ENCODE data around the gene AFAP1L1. TPM values are rescaled to one million over a fixed set of nuclear protein-coding genes. Genes with fewer than 3 reads are reported as not detected.

Gene AFAP1L1
- total and polyA plus RNA-seq, 9 of the 15 experiments (the other 6 are each of a cell fraction or from before 2014, with no cell fraction given), result 0.01 to 0.12 (median 0.03) TPM; not detected in 4

GRCh38 chr5:149345147-149345891, 73.7 kb downstream of the AFAP1L1 start, which contains the start of gene GRPEL2 (continued):
- TF ChIP-seq, protein P1, sequence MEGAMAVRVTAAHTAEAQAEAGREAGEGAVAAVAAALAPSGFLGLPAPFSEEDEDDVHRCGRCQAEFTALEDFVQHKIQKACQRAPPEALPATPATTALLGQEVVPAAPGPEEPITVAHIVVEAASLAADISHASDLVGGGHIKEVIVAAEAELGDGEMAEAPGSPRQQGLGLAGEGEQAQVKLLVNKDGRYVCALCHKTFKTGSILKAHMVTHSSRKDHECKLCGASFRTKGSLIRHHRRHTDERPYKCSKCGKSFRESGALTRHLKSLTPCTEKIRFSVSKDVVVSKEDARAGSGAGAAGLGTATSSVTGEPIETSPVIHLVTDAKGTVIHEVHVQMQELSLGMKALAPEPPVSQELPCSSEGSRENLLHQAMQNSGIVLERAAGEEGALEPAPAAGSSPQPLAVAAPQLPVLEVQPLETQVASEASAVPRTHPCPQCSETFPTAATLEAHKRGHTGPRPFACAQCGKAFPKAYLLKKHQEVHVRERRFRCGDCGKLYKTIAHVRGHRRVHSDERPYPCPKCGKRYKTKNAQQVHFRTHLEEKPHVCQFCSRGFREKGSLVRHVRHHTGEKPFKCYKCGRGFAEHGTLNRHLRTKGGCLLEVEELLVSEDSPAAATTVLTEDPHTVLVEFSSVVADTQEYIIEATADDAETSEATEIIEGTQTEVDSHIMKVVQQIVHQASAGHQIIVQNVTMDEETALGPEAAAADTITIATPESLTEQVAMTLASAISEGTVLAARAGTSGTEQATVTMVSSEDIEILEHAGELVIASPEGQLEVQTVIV (CRISPR knock-in tag; IDR thresholded peaks at IDR 0.05; ENCODE audit: borderline replicate concordance), result no peak
- no peak for TF ChIP-seq PREB (CRISPR knock-in tag; IDR thresholded peaks at IDR 0.05)
- peak; percentile 95 for TF ChIP-seq LCOR (CRISPR knock-in tag; IDR thresholded peaks at IDR 0.05)
- no peak for TF ChIP-seq NFE2 (IDR thresholded peaks at IDR 0.05; ENCODE audit: low read depth)
- TF ChIP-seq, protein P2, sequence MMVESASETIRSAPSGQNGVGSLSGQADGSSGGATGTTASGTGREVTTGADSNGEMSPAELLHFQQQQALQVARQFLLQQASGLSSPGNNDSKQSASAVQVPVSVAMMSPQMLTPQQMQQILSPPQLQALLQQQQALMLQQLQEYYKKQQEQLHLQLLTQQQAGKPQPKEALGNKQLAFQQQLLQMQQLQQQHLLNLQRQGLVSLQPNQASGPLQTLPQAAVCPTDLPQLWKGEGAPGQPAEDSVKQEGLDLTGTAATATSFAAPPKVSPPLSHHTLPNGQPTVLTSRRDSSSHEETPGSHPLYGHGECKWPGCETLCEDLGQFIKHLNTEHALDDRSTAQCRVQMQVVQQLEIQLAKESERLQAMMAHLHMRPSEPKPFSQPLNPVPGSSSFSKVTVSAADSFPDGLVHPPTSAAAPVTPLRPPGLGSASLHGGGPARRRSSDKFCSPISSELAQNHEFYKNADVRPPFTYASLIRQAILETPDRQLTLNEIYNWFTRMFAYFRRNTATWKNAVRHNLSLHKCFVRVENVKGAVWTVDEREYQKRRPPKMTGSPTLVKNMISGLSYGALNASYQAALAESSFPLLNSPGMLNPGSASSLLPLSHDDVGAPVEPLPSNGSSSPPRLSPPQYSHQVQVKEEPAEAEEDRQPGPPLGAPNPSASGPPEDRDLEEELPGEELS (CRISPR knock-in tag; IDR thresholded peaks at IDR 0.05; ENCODE audit: borderline replicate concordance), result no peak; the same call in 1 of the 2 replicates
- TF ChIP-seq MITF (IDR thresholded peaks at IDR 0.05), result no peak; the same call in 1 of the 2 replicates
- TF ChIP-seq POLR2B (IDR thresholded peaks at IDR 0.05; ENCODE audit: low read depth, partially characterized antibody), result peak; percentile 93
- no peak; the same call in 1 of the 2 replicates for TF ChIP-seq ZNF75A (CRISPR knock-in tag; IDR thresholded peaks at IDR 0.05)
- TF ChIP-seq TAL1 (IDR thresholded peaks at IDR 0.05), result no peak
- TF ChIP-seq PBX2 (CRISPR knock-in tag; IDR thresholded peaks at IDR 0.05; ENCODE audit: low read depth), result no peak
- no peak for TF ChIP-seq PBX2 (tag; conservative IDR thresholded peaks at IDR 0.05; ENCODE audit: low read depth)
- no peak for TF ChIP-seq CCAR2 (IDR thresholded peaks at IDR 0.05; ENCODE audit: low read depth, low read length)
- peak; percentile 61; the same call in 1 of the 2 replicates for TF ChIP-seq BRD4 (IDR thresholded peaks at IDR 0.05)
- TF ChIP-seq SNAPC5 (CRISPR knock-in tag; IDR thresholded peaks at IDR 0.05), result no peak
- peak; percentile 34; the same call in 1 of the 2 replicates for TF ChIP-seq DPF2 (IDR thresholded peaks at IDR 0.05)
- peak; percentile 77 for TF ChIP-seq RFX1 (IDR thresholded peaks at IDR 0.05)
- TF ChIP-seq KAT2B (IDR thresholded peaks at IDR 0.05; ENCODE audit: low read depth, low read length), result no peak

Measured in K562 (cell line).